Nephron (organoid): Measurements from ENCODE around the gene NUP62.
A peak's percentile ranks its signal among the peaks of the same experiment; 100 is the strongest.

Experiments
- H3K27ac Mint-ChIP-seq, 3 experiments: 2 replicates each; pipeline ENCODE4 v1.8.0; 2020; ENCODE audit warnings: mixed read lengths in 3 of 3, mild to moderate bottlenecking in 2 of 3, moderate library complexity in 1 of 3
- H3K27me3 Mint-ChIP-seq: 2 replicates; pipeline ENCODE4 v1.8.0; 2021; ENCODE audit warnings: low read depth, mild to moderate bottlenecking, moderate library complexity, mixed read lengths
- H3K36me3 Mint-ChIP-seq: 2 replicates; pipeline ENCODE4 v1.8.0; 2020; ENCODE audit warnings: low read depth, mixed read lengths
- H3K4me1 Mint-ChIP-seq: 2 replicates; pipeline ENCODE4 v1.8.0; 2020; ENCODE audit warnings: mixed read lengths
- H3K4me3 Mint-ChIP-seq, 3 experiments: 2 replicates each; pipeline ENCODE4 v1.8.0; 2020; ENCODE audit warnings: mild to moderate bottlenecking in 3 of 3, mixed read lengths in 3 of 3, moderate library complexity in 2 of 3
- H3K9me3 Mint-ChIP-seq: 2 replicates; pipeline ENCODE4 v1.8.0; 2020; ENCODE audit warnings: mixed read lengths
- CTCF ChIP-seq, 3 experiments: fragments of 200-600 bp; sonication (generic); IDR thresholded peaks; one replicate each; pipeline ENCODE4 v1.5.0; 2021; ENCODE audit warnings: antibody characterized with exemption in 3 of 3; ENCODE audit not compliant: unreplicated experiment in 3 of 3

NUP62 gene

GRCh38 chr19:49880162-49880869, 49.0 kb downstream of the NUP62 start:
- no peaks in the 10 kb centered on the region for H3K9me3 Mint-ChIP-seq

GRCh38 chr19:49879243-49879963, 49.9 kb downstream of the NUP62 start:
- H3K27ac Mint-ChIP-seq: no peak overlapping the region
- peaks cover 4% of the 10 kb centered on the region for H3K4me1 Mint-ChIP-seq
- peaks cover 51% of the 10 kb centered on the region for H3K36me3 Mint-ChIP-seq
- TF ChIP-seq CTCF (IDR thresholded peaks at IDR 0.05; ENCODE audit: unreplicated experiment in 3 of 3): no peak
- H3K27me3 Mint-ChIP-seq: no peaks in the 10 kb centered on the region
- peak overlapping the region in 1 of 3 experiments; percentile 7 for H3K4me3 Mint-ChIP-seq
- H3K9me3 Mint-ChIP-seq: no peaks in the 10 kb centered on the region

More at GRCh38 chr19:49880162-49880869, 49.0 kb downstream of the NUP62 start:
- H3K27me3 Mint-ChIP-seq: no peaks in the 10 kb centered on the region
- peaks cover 4% of the 10 kb centered on the region for H3K4me1 Mint-ChIP-seq
- H3K4me3 Mint-ChIP-seq: peak overlapping the region; percentile 37 to 55 (median 55)
- TF ChIP-seq CTCF (IDR thresholded peaks at IDR 0.05; ENCODE audit: unreplicated experiment in 3 of 3): no peak
- no peak overlapping the region for H3K27ac Mint-ChIP-seq
- peaks cover 60% of the 10 kb centered on the region for H3K36me3 Mint-ChIP-seq

GRCh38 chr19:49878744-49879070, 50.6 kb downstream of the NUP62 start:
- TF ChIP-seq CTCF (IDR thresholded peaks at IDR 0.05; ENCODE audit: unreplicated experiment in 3 of 3): no peak
- H3K9me3 Mint-ChIP-seq: no peaks in the 10 kb centered on the region
- no peaks in the 10 kb centered on the region for H3K27me3 Mint-ChIP-seq
- peaks cover 4% of the 10 kb centered on the region for H3K4me1 Mint-ChIP-seq
- peaks cover 47% of the 10 kb centered on the region for H3K36me3 Mint-ChIP-seq
- no peak overlapping the region for H3K4me3 Mint-ChIP-seq
- no peak overlapping the region for H3K27ac Mint-ChIP-seq

GRCh38 chr19:49877879-49878743, 51.2 kb downstream of the NUP62 start:
- no peaks in the 10 kb centered on the region for H3K9me3 Mint-ChIP-seq
- no peak overlapping the region for H3K27ac Mint-ChIP-seq
- H3K4me3 Mint-ChIP-seq: no peak overlapping the region
- H3K27me3 Mint-ChIP-seq: no peaks in the 10 kb centered on the region
- no peak for TF ChIP-seq CTCF (IDR thresholded peaks at IDR 0.05; ENCODE audit: unreplicated experiment in 3 of 3)
- peaks cover 4% of the 10 kb centered on the region for H3K4me1 Mint-ChIP-seq
- peaks cover 41% of the 10 kb centered on the region for H3K36me3 Mint-ChIP-seq

GRCh38 chr19:49877020-49877878, 52.1 kb downstream of the NUP62 start, which contains the start of the genes AKT1S1 and TBC1D17:
Gene AKT1S1, minus strand, starts transcription at chr19:49877355. Its CDS starts 4,060 bp downstream, at chr19:49873295.
Gene TBC1D17, plus strand, starts transcription at chr19:49877702. Its CDS starts 22 bp downstream, at chr19:49877724.
- no peak for TF ChIP-seq CTCF (IDR thresholded peaks at IDR 0.05; ENCODE audit: unreplicated experiment in 3 of 3)
- Mint-ChIP-seq H3K27me3 (no peaks in the 10 kb centered on the region), H3K27ac (no peak within 1 kb of the TSS), H3K9me3 (no peaks in the 10 kb centered on the region), H3K36me3 (peaks cover 34% of the 10 kb centered on the region), H3K4me1 (peaks cover 4% of the 10 kb centered on the region), H3K4me3 (no peak within 1 kb of the TSS)
